Endometrial microvascular endothelial cells (primary cell): Measurements from ENCODE around the gene HOXB3. TPM values are rescaled to one million over a fixed set of nuclear protein-coding genes. Genes with fewer than 3 reads are reported as not detected.
"Not testable (repeated sequence)": the region's sequence is repeated elsewhere in the genome, so short reads cannot be mapped to it uniquely, and the experiment has no call there.

ENCODE experiments used
- in situ Hi-C: cut with HindIII; loops from 2 replicates; pipeline ENCODE4 v1.10.0; 2017; ENCODE audit warnings: low sequenced_read_pairs, low pct_unique_long_range_greater_than_20kb; ENCODE audit errors: inconsistent ontology term
- total RNA-seq: library from RNA; depleted of rRNA; stranded (reverse); fragments of >200 nt; gene quantifications from one replicate; pipeline ENCODE4 v1.2.3, GENCODE V29; 2015; ENCODE audit errors: inconsistent ontology term

Gene HOXB3
- total RNA-seq, 1 donor from 2014 or later: 5.7 TPM

- in situ Hi-C loops: no loop called here
Observed at GRCh38 chr17:48543107-48543853, 46.8 kb downstream of the HOXB3 start.

- in situ Hi-C loops: no loop called here
Observed at GRCh38 chr17:48542698-48543106, 47.3 kb downstream of the HOXB3 start.

- in situ Hi-C loops: no loop called here
Observed at GRCh38 chr17:48542114-48542656, 47.9 kb downstream of the HOXB3 start.

DNA sequence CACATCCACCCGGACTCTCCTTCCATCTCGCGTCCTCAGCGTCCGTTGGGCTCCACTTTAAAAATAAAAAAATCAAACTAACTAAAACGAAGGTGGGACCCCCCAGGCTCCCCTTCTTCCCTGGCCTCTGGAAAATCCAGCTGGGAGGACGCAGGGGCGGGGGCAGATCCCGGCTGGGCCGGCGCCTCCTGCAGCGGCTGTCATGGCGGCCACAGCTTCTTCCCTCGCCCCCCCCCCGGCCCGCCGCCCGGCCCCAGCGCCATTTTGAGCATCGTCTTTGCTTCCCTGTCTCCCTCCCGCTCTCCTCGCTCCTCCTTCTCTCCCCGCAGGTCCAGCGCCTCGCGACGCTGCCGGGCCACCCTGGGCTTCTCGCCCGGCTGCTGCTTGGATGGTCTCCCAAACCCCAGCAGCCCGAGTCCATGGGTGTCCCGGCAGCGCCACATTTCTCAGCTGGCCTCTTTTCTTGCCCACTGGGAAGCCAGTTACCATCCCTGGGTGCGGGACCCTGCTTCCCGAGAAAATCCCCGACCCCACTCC is 48.4 kb downstream of the HOXB3 start:
- in situ Hi-C loops: no loop called here

DNA sequence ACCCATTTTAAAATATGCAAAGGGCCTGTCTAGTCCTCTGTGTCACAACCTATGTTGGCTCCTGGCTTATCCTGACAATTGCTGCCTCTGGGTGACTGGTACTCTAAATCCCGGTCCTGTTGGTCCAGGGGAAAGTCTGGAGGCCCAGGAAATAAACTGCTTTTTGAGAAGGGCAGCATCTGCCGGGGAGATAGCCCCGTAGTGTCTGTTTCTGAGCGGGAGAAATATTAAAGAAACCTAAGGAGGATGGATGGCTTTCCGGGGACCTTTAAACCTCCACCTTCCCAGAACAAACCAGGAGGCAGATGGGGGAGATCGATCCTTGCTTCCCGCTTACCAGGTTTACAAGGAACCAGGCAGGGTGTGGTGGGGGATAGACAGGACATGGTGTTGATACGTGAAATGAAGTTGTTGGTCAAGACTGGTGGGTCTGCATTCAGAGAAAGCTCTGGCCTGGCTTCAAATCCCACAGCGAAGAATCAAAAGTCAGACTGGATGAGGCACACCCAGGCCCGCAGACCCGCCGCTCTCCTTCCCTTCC is 48.9 kb downstream of the HOXB3 start:
- in situ Hi-C loops: no loop called here

DNA sequence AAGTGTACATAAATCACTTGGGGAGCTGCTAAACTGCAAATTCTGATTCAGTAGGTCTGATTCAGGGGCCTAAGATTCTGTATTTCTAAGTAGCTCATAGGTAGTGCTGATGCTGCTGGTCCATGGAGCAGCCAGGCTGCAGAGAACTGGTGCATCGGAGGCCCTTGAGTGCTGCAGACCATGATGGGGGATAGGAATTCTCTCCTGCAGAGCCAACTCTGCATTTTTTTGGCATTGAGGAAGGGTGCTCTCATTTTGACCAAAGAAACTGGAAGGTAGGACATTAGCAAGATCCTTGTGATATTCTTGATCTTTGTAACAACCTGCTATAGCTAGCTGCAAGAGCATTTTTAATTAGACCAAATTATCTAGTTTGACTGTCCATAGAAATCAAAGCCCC is 49.8 kb downstream of the HOXB3 start:
- in situ Hi-C loops: no loop called here

GRCh38 chr17:48539177-48539576 is 50.9 kb downstream of the HOXB3 start:
- in situ Hi-C loops: no loop called here

- in situ Hi-C loops: no loop called here
Observed at GRCh38 chr17:48537316-48537715, 52.7 kb downstream of the HOXB3 start.

GRCh38 chr17:48535793-48536559 is 54.1 kb downstream of the HOXB3 start:
- in situ Hi-C loops: not testable (repeated sequence)

DNA sequence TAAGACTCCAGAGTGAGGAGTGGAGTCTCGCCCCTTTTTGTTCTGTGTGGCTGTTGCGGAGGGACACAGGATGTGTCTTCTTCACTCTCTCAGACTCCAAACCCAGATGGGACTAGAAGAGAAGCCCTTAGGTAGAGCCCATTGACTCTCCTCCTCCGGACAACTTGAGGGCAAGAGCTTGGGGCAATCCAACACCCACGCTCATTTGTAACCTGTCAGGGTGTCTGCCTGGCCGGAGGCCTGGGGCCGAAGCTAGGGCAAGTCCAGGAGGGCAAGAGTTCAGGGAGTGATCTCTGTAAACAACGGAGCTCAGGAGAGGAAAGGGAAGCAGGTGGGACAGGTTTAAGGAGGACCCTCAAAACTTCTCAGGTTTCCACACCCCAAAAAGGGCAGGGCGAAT is 57.8 kb downstream of the HOXB3 start:
- in situ Hi-C loops: no loop called here

- in situ Hi-C loops: no loop called here
Observed at GRCh38 chr17:48530887-48531272, 59.2 kb downstream of the HOXB3 start, which contains the start of gene HOXB1. HOXB1 (minus strand) TSS chr17:48531011; CDS start chr17:48530904, 107 bp downstream.

DNA sequence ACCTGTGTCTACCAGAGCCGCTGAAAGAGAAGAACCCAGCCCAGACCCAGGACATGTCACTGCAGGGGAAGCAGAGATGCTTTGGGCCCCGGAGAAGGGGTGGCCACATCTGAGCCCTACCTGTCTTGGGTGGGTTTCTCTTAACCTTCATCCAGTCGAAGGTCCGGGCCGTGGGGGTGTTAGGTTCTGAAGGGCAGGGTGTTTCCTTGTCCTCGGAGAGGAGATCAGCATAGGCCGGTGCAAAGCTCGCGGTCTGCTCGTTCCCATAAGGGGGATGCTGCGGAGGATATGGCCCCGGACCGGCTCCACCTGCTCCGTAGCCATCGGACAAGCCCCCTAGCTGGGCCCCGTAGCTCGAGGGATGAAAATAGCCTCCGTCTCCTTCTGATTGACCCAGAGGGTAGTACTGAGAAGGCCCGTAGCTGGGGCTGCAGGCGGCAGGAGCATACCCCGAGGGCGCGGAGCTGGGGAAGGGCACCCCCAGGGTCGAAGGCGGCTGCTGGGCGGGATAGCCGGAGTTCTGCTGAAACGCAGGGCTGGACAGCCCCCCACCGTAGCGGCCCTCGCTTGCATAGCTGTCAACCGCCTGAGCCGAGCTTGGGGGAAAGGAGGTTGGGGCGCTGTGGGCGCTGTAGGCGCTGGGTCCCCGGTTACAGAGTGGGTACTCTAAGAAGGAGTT is 59.7 kb downstream of the HOXB3 start:
- in situ Hi-C loops: no loop called here

- in situ Hi-C loops: no loop called here
Observed at GRCh38 chr17:48529683-48530009, 60.4 kb downstream of the HOXB3 start.

- in situ Hi-C loops: no loop called here
Observed at GRCh38 chr17:48528936-48529682, 60.9 kb downstream of the HOXB3 start.

DNA sequence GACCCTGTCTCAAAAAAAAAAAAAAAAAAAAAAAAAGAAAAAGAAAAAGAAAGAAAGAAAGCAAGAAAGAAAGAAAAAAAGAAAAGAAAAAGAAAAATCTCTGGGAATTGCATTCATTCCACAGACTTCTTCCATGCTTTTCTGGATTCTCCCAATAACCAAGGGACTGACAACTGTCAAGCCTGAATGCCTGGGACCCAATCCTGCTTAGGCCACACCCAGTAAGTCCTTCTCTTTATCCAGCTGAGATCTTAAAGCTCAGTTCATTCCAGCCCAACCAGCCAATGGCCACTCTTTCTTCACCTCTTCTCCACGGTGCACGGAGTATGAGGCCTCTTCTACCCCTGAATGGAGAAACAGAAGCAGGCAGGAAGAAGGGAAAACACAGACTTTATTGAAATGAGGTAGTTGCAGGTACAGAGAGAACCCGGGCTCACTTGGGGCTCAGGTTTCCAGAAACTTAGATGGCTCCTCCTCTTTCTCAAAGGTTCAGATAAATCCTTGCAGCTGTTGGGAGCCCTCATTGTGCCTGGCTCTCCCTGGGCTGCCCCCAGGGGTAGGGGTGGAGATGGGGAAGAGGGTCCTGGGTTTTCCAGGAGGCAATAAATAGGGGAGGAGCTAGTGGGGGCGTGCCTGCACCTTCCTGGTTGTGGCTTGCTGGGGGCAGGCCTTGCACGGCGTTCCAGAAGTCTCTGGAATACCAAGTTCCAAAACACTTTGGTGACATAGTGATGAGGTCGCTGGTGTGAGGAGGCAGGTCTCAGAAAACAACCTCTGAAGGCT is 61.7 kb downstream of the HOXB3 start:
- in situ Hi-C loops: no loop called here

DNA sequence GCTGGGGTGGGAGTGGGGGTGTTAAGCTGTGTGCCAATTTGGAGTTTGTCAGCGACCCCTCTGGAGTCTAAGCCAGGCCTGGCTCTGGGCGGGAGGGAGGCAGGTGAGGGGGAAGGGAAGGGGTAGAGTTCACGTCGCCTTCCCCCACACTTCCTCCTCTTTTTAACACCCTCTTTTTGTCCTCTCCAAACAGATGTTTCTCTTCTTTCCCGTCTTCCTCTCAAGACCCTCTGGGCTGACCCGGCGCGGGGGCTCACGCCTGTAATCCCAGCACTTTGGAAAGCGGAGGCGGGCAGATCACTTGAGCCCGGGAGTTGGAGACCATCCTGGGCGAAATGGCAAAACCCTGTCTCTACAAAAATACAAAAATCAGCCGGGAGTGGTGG is 62.5 kb downstream of the HOXB3 start:
- in situ Hi-C loops: no loop called here

- in situ Hi-C loops: no loop called here
Observed at GRCh38 chr17:48526608-48527546, 63.2 kb downstream of the HOXB3 start.
